Measurements from ENCODE around the gene DCANP1.

DNA sequence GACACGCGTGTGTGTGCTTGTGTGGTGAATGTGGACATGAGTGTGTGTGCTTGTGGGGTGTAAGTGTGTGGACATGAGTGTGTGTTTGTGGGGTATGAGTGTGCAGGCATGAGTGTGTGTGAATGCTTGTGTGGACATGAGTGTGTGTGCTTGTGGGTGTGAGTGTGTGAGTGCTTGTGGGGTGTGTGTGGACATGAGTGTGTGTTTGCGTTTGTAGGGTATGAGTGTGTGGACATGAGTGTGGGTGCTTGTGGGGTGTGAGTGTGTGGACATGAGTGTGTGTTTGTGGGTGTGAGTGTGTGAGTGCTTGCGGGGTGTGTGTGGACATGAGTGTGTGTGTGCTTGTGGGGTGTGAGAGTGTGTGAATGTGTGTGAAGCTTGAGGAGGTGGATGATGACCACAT, 34.8 kb upstream of the DCANP1 start:
- TF ChIP-seq, protein P1, sequence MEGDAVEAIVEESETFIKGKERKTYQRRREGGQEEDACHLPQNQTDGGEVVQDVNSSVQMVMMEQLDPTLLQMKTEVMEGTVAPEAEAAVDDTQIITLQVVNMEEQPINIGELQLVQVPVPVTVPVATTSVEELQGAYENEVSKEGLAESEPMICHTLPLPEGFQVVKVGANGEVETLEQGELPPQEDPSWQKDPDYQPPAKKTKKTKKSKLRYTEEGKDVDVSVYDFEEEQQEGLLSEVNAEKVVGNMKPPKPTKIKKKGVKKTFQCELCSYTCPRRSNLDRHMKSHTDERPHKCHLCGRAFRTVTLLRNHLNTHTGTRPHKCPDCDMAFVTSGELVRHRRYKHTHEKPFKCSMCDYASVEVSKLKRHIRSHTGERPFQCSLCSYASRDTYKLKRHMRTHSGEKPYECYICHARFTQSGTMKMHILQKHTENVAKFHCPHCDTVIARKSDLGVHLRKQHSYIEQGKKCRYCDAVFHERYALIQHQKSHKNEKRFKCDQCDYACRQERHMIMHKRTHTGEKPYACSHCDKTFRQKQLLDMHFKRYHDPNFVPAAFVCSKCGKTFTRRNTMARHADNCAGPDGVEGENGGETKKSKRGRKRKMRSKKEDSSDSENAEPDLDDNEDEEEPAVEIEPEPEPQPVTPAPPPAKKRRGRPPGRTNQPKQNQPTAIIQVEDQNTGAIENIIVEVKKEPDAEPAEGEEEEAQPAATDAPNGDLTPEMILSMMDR (IDR thresholded peaks at IDR 0.05), result no peak
- TF ChIP-seq POLR2AphosphoS5 (IDR thresholded peaks at IDR 0.05), result no peak
- TF ChIP-seq POLR2A (IDR thresholded peaks at IDR 0.05), result no peak
